WTC11 (cell line): ENCODE measurements around the gene WDR89. TPM values are rescaled to one million over a fixed set of nuclear protein-coding genes. Genes with fewer than 3 reads are reported as not detected.
"Not testable (repeated sequence)": the region's sequence is repeated elsewhere in the genome, so short reads cannot be mapped to it uniquely, and the experiment has no call there.

Source experiments
- ATAC-seq: fragments of 200-7000 bp; cut with Tn5 transposase; 2 replicates; pipeline ENCODE4 v1.10.0; 2021; ENCODE audit warnings: mild to moderate bottlenecking, moderate library complexity
- CTCF ChIA-PET: fragments of 300-600 bp; sonication (Branson Sonifier 250); formaldehyde crosslinking; loops from one replicate; lab custom pipeline; 2021; ENCODE audit warnings: antibody characterized with exemption; lab: Charles Lee
- POLR2A ChIA-PET: fragments of 350-600 bp; sonication (Branson Sonifier 250); formaldehyde crosslinking; loops from one replicate; lab custom pipeline; 2021; ENCODE audit warnings: antibody characterized with exemption; lab: Charles Lee
- DNase-seq: peaks from one replicate; pipeline ENCODE4 v3.0.0; 2021; ENCODE audit warnings: low spot score
- H3K27ac Mint-ChIP-seq: 2 replicates; pipeline ENCODE4 v1.8.0; 2021; ENCODE audit warnings: mixed read lengths
- H3K27me3 Mint-ChIP-seq: 2 replicates; pipeline ENCODE4 v1.8.0; 2021; ENCODE audit warnings: low read depth, mild to moderate bottlenecking, moderate library complexity, mixed read lengths
- H3K36me3 Mint-ChIP-seq: 2 replicates; pipeline ENCODE4 v1.8.0; 2021; ENCODE audit warnings: mixed read lengths
- H3K4me1 Mint-ChIP-seq: 2 replicates; pipeline ENCODE4 v1.8.0; 2022; ENCODE audit warnings: mixed read lengths
- H3K4me3 Mint-ChIP-seq: 2 replicates; pipeline ENCODE4 v1.8.0; 2021; ENCODE audit warnings: mild to moderate bottlenecking, moderate library complexity, mixed read lengths
- H3K9me3 Mint-ChIP-seq: 2 replicates; pipeline ENCODE4 v1.8.0; 2021; ENCODE audit warnings: mixed read lengths
- CBFB ChIP-seq: sonication (generic); formaldehyde crosslinking; IDR thresholded peaks from 2 replicates; pipeline ENCODE4 v1.8.1; 2022; ENCODE audit warnings: mild to moderate bottlenecking, low read depth, missing genetic modification reagents
- ELF4 ChIP-seq: sonication (generic); formaldehyde crosslinking; IDR thresholded peaks from 2 replicates; pipeline ENCODE4 v1.8.1; 2022; ENCODE audit warnings: low read depth, mild to moderate bottlenecking, moderate library complexity, missing genetic modification reagents
- GABPB1 ChIP-seq: sonication (generic); formaldehyde crosslinking; IDR thresholded peaks from 2 replicates; pipeline ENCODE4 v1.8.1; 2023; ENCODE audit warnings: mild to moderate bottlenecking, missing genetic modification reagents
- GRHL2 ChIP-seq: fragments of 250-450 bp; sonication (Bioruptor Pico); IDR thresholded peaks from 2 replicates; pipeline ENCODE4 v1.8.0; 2022; ENCODE audit warnings: mild to moderate bottlenecking, moderate library complexity; ENCODE audit not compliant: insufficient replicate concordance, severe bottlenecking
- NFYB ChIP-seq: sonication (generic); formaldehyde crosslinking; conservative IDR thresholded peaks from 2 replicates; pipeline ENCODE4 v1.8.0; 2022; ENCODE audit warnings: low read depth, missing genetic modification reagents
- SMAD3 ChIP-seq: sonication (generic); formaldehyde crosslinking; IDR thresholded peaks from 2 replicates; pipeline ENCODE4 v1.8.0; 2022; ENCODE audit warnings: missing genetic modification reagents, mild to moderate bottlenecking, borderline replicate concordance
- ZNF219 ChIP-seq: sonication (generic); formaldehyde crosslinking; IDR thresholded peaks from 2 replicates; pipeline ENCODE4 v1.8.0; 2023; ENCODE audit warnings: missing genetic modification reagents, mild to moderate bottlenecking, borderline replicate concordance
- ZNF317 ChIP-seq: sonication (generic); formaldehyde crosslinking; IDR thresholded peaks from 2 replicates; pipeline ENCODE4 v1.8.1; 2023; ENCODE audit warnings: low read depth, mild to moderate bottlenecking, moderate library complexity, missing genetic modification reagents, borderline replicate concordance
- ZNF416 ChIP-seq: fragments of 250-450 bp; sonication (Bioruptor Pico); IDR thresholded peaks from 2 replicates; pipeline ENCODE4 v1.9.0; 2021; ENCODE audit warnings: mild to moderate bottlenecking, inconsistent platforms
- ZNF423 ChIP-seq: fragments of 250-450 bp; sonication (Bioruptor Pico); IDR thresholded peaks from 2 replicates; pipeline ENCODE4 v2.1.2; 2022; ENCODE audit warnings: mild to moderate bottlenecking, moderate library complexity
- total RNA-seq: library from RNA; stranded (reverse); gene quantifications from 3 replicates; pipeline ENCODE4 v1.2.3, GENCODE V29; 2021
- TF ChIP-seq, protein P1 (sequence below): sonication (generic); formaldehyde crosslinking; IDR thresholded peaks from 2 replicates; pipeline ENCODE4 v1.8.1; 2022; ENCODE audit warnings: low read depth, mild to moderate bottlenecking, moderate library complexity, missing genetic modification reagents, borderline replicate concordance
- TF ChIP-seq, protein P2 (sequence below): sonication (generic); formaldehyde crosslinking; IDR thresholded peaks from 2 replicates; pipeline ENCODE4 v1.8.1; 2023; ENCODE audit warnings: mild to moderate bottlenecking, missing genetic modification reagents, moderate library complexity
- TF ChIP-seq, protein P3 (sequence below): sonication (generic); formaldehyde crosslinking; IDR thresholded peaks from 2 replicates; pipeline ENCODE4 v1.8.1; 2023; ENCODE audit warnings: mild to moderate bottlenecking, missing genetic modification reagents, borderline replicate concordance

WDR89 gene
- total RNA-seq, 1 experiment from 2014 or later = 27.5 TPM

DNA sequence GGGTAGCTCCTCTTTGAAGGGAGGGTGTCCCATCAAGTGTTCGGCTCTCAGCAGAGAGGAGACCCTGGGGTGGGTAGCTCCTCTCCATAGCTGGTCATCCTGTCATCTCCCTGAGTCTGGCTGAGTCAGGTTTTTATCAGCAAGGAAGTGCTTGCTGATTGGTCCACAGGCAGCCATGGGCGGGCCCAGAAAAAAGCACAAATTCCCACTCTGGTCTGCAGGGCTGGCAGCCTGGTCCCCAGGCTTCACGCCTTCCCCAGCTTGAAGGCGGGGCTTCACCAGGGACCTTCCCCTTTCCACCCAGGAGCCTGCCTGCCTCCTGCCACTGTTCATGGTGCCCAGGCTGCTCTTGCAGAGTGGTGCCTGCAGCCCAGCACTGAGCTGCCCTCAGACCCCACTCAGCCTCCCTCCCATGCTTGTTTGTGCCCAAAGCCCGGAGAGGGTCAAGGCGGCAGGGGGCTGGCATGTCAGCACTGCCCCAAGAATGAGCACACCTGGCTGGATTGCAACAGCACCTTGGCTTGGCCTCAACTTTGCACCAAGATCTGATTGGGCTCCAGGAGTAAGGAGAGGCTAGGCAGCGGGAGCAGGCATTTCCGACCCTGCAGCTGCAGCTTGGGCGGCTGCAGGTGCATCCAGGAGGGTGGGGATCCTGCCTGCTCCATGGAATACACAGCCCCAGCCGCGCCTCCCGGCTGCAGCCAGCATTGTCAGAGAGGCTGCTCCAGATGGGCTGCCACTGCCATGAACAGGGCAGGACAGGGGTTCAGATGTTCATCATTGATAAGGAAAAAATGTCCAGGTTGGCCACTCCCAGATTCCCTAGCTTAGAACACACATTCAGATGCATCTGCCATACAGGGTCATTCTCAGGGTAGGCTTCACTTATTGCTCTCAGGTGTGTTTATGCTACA is 22.0 kb upstream of the WDR89 start (continued):
- TF ChIP-seq, protein P1, sequence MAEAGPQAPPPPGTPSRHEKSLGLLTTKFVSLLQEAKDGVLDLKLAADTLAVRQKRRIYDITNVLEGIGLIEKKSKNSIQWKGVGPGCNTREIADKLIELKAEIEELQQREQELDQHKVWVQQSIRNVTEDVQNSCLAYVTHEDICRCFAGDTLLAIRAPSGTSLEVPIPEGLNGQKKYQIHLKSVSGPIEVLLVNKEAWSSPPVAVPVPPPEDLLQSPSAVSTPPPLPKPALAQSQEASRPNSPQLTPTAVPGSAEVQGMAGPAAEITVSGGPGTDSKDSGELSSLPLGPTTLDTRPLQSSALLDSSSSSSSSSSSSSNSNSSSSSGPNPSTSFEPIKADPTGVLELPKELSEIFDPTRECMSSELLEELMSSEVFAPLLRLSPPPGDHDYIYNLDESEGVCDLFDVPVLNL (CRISPR knock-in tag) = no peak
- TF ChIP-seq, protein P2, sequence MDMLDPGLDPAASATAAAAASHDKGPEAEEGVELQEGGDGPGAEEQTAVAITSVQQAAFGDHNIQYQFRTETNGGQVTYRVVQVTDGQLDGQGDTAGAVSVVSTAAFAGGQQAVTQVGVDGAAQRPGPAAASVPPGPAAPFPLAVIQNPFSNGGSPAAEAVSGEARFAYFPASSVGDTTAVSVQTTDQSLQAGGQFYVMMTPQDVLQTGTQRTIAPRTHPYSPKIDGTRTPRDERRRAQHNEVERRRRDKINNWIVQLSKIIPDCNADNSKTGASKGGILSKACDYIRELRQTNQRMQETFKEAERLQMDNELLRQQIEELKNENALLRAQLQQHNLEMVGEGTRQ (CRISPR knock-in tag) = no peak
- TF ChIP-seq GABPB1 (no peak), ZNF423 (CRISPR knock-in tag) (no peak)

DNA sequence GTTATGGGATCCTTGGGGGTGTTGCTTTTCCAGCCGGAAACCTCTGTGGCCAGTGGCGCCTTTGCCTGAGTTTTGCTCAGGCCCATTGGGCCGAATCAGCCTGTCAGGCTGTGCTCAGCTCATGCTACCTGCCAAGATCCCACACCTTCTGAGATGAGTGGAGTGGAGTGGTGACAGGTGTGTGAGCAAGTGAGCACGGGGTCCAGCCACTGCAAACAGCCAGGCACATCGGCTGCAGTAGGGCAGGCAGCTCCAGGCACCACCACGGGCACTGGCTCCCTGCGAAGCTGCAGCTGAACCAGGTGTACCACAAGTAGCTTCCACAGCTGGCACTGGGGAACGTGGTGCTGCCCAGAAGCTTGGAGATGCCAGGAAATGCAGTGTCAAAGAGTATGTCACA is 21.1 kb upstream of the WDR89 start:
- TF ChIP-seq NFYB (CRISPR knock-in tag) = no peak
- no peak for TF ChIP-seq ZNF317
- no peak for TF ChIP-seq ELF4 (CRISPR knock-in tag)
- TF ChIP-seq ZNF416 (CRISPR knock-in tag) = no peak
- no peak for TF ChIP-seq SMAD3 (CRISPR knock-in tag)
- no peak for TF ChIP-seq CBFB (CRISPR knock-in tag)
- no peak for TF ChIP-seq ZNF219
- TF ChIP-seq, protein P2 (CRISPR knock-in tag) = no peak
- no peak for TF ChIP-seq GRHL2 (CRISPR knock-in tag)
- TF ChIP-seq, protein P3, sequence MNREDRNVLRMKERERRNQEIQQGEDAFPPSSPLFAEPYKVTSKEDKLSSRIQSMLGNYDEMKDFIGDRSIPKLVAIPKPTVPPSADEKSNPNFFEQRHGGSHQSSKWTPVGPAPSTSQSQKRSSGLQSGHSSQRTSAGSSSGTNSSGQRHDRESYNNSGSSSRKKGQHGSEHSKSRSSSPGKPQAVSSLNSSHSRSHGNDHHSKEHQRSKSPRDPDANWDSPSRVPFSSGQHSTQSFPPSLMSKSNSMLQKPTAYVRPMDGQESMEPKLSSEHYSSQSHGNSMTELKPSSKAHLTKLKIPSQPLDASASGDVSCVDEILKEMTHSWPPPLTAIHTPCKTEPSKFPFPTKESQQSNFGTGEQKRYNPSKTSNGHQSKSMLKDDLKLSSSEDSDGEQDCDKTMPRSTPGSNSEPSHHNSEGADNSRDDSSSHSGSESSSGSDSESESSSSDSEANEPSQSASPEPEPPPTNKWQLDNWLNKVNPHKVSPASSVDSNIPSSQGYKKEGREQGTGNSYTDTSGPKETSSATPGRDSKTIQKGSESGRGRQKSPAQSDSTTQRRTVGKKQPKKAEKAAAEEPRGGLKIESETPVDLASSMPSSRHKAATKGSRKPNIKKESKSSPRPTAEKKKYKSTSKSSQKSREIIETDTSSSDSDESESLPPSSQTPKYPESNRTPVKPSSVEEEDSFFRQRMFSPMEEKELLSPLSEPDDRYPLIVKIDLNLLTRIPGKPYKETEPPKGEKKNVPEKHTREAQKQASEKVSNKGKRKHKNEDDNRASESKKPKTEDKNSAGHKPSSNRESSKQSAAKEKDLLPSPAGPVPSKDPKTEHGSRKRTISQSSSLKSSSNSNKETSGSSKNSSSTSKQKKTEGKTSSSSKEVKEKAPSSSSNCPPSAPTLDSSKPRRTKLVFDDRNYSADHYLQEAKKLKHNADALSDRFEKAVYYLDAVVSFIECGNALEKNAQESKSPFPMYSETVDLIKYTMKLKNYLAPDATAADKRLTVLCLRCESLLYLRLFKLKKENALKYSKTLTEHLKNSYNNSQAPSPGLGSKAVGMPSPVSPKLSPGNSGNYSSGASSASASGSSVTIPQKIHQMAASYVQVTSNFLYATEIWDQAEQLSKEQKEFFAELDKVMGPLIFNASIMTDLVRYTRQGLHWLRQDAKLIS = no peak
- DNase-seq (no peak), ATAC-seq (no peak)
- H3K4me1 Mint-ChIP-seq = no peaks in the 10 kb centered on the region
- ChIA-PET POLR2A (no interaction called here), CTCF (no interaction called here)
- no peak overlapping the region for H3K27ac Mint-ChIP-seq
- H3K4me3 Mint-ChIP-seq = no peak overlapping the region
- no peaks in the 10 kb centered on the region for H3K36me3 Mint-ChIP-seq
- H3K9me3 Mint-ChIP-seq = no peaks in the 10 kb centered on the region
- no peaks in the 10 kb centered on the region for H3K27me3 Mint-ChIP-seq

DNA sequence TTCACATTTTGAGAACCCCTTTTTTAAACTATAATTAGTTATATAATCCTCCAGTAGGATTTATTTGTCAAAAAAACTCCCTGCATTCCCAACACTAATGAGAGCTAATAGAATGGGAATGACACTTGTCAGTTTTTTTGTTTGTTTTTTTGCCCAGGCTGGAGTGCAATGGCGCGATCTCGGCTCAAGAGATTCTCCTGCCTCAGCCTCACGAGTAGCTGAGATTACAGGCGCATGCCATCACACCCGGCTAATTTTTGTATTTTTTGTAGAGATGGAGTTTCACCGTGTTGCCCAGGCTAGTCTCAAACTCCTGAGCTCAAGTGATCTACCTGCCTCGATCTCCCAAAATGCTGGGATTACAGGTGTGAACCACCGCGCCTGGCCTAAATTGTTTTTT is 20.2 kb upstream of the WDR89 start:
- POLR2A ChIA-PET, CTCF ChIA-PET, DNase-seq, H3K4me3 Mint-ChIP-seq, ATAC-seq, H3K27me3 Mint-ChIP-seq, H3K27ac Mint-ChIP-seq, H3K4me1 Mint-ChIP-seq, H3K9me3 Mint-ChIP-seq, H3K36me3 Mint-ChIP-seq: not testable (repeated sequence)
